Stimulated activated CD8-positive, alpha-beta memory T cell treated with anti-CD3 and anti-CD28 coated beads, Interleukin-15, amount 100 ng/mL, for 48 hours (primary cell): ENCODE results near the gene CEACAM3.

Experiments used
- DNase-seq, 2 donors: peaks; one replicate each; pipeline ENCODE4 v3.0.0-alpha.2; 2020; ENCODE audit warnings: low read depth in 2 of 2

Gene CEACAM3

DNA sequence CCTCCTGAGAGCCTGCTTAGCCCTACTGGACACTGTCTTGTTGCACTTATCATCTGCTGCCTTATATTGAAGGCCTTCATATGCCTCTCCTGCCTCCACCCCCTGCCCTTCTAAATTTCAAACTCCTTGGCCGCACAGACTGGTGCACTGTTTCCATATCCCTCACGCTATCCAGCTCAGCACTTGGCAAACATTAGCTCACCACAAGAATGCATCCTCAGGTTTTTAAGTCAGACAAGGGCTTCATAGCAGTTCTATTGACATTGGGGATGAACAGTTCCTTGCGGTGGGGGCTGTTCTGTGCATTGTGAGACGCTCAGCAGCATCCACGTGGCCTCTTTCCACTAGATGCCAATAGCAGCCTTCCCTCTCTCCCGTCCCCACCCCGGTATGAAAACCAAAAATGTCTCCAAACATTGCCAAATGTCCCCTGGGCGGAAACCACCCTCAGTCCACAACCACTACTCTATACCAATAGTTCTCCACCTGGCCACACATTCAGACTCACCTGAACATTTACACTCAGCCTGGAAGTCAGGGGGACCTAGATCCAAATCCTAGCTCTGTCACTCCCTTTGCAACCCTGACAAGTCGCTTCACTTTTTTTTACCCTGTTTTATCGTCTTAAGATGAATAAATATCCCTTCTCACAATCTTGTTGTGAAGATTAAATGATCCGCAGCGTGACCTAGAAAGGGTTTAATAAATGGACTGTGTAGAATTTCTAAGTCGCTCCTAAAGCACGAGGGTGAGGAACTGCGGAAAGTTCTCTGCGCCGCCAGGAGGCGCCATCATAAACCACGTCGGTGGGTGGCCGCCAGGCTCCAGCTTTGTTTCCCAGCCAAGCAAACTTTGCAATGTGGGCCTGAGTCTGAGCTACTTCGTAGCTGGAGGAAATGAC lies 3.6 kb upstream of the CEACAM3 start:
- DNase-seq: peak; percentile 14 to 19

DNA sequence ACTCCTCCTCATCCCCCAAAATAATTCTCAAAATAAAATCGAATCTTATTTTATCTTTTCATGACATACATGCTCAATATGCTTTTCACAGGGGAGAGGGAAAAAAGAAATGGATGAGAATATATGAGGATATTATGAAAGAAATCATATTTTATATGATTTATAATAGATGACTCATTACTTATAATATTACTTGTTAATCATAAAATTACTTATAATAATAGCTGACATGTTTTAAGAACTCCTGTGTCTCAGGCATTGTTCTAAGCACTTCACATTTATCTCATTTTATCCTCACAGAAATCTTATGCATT lies 3.0 kb upstream of the CEACAM3 start:
- no peak for DNase-seq

DNA sequence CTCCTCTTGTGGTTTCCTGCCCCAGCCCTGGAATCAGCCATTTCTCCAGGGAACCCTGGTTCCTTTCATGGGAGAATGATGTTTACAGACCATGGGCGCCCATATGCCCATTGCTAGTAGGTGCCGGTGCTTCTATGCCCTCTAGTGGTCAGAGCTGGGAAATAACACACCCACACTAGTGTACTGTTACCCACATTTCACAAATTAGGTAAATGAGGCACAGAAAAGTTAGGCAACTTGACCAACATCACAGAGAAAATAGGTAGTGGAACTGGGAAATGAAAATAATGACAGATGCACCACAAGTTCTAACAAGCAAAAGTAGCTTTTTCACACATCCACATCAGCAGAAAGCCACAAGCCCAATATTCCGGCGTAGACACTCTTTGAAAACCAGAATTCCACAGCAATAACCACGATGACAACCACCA lies 1.3 kb upstream of the CEACAM3 start:
- peak; percentile 14 to 21 for DNase-seq

DNA sequence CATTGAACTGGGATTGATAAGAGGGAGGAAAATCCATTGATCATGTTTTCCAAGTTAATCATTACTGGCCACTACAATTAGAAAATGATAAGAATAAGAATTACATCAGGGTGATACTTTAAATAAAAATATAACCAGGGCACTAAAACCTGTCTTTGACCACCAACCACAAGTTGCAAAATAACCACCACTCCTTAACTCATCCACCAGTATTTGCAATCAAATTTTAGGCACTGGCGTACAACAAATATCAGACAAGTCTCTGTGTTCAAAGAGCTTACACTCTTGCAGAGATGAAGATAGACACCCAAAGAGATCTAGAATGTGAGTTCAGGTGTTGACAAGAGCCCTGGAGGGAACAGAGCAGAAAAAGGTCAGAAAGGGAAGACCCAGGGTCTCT lies 514 bp downstream of the CEACAM3 start:
- DNase-seq: no peak

DNA sequence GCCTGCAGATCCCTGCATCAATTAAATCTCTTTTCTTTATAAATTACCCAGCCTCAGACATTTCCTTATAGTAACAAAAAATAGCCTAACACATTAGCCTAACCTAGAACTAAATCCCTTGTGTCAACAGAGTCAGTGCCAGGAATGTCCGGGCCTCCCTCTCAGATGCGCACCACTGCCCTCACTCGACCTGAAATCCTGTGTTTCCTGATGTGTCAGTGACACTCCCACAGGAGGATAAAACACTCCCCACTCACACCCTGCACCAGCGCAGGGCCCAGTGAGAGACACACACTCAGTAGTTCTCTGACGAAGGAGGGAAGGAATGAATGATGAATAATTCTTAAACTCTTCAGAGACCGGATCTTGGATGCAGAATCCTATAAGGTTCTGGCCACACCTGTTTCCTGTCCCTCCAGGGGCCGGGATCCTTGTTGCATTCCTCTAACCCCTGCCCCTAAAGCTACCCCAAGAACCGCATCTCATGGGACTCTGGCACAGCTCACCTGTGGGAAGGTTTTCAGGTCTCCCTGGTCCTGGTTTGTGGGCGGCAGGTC lies 3.1 kb downstream of the CEACAM3 start:
- no peak for DNase-seq

DNA sequence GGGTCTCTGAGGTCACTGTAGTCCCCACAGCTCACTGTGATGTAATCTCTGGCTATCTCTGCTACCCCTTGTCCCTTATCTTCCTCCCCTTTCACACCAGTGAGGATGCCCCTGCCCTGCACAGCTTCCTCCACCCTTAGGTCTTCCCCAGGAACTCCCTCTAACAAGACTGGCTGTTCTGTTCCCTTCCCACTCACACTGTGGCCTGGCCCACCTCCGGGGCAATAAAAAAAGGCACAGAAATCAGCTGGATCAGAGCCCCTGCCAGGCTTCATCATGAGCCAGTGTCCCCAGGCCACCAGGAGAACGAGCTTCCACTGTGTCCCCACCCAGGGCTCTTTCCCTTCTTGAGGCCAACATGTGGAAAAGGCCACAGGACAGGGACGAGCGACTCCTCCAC lies 4.6 kb downstream of the CEACAM3 start:
- DNase-seq: no peak

DNA sequence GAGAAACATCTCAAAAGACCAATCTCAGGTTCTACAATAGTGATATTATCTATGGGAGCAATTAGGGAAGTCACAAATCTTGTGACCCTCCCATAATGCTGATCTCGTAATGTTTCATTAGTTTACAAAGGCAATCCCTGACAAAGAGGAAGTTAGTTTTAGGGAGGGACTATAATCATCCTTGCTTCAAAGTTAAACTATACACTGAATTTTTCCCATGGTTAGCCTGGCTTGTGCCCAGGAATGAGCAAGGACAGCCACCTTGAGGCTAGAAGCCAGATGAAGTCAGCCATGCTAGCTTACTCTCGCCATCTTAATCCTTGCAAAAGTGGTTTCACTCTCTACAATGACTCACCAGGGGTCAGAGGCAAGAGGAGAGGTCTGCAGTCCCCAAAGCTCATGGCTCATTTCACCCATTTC lies 5.4 kb downstream of the CEACAM3 start:
- no peak for DNase-seq

DNA sequence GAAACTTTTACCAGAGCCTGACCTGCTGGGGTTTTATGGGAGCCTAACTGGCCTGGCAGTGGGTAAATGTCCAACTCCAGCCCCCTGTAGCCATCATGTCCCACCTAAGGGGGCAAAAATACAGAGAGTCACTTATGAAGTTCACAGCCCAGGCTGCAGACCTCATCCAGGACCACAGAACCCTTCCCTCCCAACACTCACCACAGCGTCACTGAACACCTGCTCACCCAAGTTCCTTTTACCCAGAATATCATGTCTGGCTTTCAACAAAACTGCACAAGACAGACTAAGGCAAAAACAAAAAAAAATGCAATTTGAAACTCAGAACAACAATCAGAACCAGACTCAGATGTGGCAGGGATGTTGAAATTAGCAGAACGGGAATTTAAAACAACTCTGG lies 6.4 kb downstream of the CEACAM3 start:
- DNase-seq: no peak

DNA sequence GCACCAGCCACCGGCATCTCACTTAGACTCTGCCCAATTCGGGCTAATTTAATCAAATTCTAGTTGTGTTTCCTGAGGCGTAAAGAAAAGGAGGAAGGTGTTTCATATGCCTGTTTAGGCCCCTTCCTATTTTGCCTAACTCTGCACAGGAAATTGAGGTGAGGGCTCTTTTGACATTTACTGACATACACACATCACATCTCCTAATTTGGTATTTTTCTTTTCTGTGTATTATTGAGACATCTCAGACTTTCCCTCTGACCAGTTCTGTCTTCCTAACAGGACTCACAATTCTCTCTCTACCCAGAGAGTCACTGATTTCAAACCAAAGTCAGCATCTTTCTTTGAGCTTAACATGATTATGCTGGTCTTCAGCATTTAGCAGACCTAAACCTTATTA lies 7.9 kb downstream of the CEACAM3 start:
- DNase-seq: no peak

DNA sequence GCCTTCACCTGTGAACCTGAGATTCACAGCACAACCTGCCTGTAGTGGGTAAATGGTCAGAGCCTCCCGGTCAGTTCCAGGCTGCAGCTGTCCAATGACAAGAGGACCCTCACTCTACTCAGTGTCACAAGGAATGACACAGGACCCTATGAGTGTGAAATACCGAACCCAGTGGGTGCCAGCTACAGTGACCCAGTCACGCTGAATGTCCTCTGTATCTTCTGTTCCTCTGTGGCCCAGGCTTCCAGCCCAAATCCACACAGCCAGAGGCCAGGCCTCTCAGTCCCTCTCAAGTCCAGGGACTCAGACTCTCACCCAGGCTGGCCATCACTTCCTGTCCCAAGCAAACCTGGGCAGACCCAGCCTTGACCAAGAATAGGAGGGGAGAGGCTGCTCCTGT lies 10.8 kb downstream of the CEACAM3 start:
- DNase-seq: no peak

DNA sequence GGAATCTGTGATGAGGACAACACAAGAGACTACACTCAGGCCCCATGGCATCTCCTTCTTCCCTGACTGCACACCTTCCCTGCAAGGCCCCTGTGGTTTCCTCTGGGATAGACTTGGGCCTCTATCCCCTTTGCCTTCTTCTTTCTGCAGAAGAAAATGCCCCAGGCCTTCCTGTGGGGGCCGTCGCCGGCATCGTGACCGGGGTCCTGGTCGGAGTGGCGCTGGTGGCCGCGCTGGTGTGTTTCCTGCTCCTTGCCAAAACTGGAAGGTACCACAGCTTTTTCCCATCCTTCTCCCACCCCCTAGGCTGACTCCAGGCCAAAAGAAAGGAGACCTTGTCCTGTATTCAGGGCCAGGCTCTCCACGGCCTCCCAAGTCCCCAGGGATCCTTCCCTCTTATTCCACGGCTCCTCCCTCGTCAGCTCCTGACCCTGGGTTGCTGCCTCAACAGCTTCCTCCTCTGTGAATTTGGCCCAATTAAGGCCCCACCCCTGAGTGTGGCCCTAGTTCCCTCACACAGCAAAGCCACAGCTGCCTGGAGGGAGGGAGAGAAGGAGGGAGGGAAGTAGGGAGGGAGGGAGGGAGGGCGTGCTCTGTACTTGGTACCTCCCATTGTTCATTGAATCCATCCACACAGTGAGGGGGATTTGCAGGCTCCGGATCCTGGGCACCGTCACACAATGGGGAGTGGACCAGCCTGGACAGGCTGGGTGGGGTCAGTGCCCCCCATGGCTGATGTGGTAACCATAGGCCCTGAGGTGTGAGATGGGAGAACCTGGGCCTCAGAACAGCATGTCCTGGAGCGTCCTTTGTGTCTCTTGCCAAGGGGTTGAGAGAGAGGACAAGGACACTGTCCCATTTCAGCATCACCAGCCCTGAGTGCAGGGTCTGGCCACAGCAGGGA lies 12.5 kb downstream of the CEACAM3 start:
- DNase-seq: no peak

DNA sequence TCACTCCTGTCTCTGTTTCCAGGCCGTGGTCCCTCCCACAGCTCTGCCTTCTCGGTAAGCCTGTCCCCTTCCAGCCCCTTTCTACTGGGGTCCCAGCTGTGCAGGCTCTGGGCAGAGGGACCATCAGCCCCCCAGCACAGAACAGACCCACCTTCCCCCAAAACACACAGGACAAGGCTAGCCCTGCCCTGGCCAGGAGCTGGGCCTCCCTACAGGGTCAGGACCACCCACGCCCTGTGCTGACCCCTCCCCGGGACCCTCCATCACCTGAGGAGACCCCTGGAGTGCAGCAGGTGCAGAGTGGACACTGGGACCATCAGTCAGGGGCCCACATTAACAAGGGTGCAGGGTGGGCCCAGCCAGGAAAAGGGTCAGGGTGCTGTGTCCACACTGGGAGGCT lies 13.9 kb downstream of the CEACAM3 start:
- no peak for DNase-seq

DNA sequence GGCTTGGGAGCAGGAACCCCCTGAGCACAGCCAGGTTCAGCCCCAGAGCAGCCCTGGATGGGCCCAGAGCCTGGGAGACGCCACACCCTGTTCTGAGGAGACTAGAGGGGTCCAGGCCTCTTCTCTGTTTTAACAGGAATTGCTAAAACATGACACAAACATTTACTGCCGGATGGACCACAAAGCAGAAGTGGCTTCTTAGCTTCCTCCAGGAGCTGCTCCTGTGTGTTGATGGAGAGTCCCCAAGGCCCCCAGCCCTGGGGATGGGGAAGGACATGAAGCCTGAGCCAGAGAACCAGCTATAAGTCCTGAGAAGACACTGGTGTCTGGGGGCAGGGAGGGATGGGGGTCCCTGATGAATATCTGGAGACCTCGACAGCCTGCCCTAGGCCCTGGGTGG lies 14.6 kb downstream of the CEACAM3 start:
- DNase-seq: no peak

DNA sequence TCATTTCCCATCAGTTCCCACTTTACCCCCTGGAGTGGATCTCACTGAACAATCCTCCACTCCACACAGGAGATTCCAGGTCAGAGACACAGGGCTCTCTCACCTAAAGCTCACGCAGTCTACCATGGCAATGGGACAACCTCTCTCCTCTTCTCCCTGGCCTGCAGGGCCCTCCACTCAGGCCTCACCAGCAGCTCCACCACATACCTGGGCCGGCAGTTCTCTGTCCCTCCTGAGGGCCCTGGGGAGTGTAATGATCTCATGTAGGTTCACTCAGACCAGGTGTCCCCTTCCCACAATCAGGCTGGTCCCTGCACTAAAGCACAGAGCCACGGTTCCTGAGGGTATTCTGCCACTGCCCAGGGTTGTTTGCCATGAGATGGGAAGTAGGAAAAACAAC lies 15.6 kb downstream of the CEACAM3 start:
- no peak for DNase-seq

DNA sequence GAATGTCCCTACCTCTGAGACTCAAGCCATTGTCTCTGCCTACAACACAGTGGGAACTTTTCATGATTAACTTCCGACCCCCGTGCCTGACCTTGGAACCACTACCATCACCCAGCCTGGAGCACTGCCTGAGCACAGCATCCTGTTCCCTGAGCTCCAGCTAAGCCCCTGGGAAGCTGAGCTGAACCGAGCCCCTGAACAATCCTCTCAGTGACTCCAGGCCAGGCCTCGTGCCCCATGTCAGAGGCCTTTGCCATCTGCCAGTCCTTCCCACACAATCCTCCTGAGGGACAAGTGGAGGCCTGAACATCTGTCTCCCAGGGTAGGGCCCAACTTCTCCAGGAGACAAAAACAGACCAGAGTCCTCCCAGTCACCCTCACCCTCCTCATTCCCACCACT lies 17.5 kb downstream of the CEACAM3 start:
- DNase-seq: no peak

DNA sequence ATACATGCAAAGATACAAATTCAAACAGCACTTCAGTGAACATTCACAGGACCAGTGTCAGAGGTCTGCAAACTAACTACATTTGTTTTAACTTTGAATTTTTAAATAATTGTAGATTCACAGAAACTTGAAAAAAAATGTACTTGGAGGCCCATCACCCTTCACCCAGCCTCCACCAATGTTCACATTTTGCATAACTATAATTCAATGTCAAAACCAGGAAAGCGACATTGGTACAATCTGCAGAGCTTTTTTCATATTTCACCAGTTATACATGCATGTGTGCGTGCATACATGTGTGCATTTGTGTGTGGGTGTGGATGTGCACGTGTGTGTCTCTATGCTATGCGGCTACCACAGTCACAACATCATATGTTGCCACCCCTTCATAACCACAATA lies 18.9 kb downstream of the CEACAM3 start:
- no peak for DNase-seq

DNA sequence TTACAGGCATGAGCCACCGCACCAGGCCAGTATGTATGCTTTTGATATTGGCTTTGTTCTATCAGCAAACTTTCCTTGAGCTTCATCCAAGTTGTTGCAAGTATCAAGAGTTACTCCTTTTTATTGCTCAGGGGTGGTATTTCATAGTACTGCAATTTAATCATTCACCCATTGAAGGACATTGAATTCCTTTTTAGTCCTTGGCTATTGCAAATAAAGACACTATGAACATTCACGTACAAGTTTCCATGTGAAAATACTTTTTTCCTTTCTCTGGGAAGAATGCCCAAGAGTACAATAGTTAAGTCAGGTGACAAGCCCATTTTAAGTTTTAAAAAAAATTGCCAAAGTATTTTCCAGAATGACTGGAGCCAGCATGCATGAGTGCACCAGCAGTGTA lies 20.4 kb downstream of the CEACAM3 start:
- DNase-seq: no peak

DNA sequence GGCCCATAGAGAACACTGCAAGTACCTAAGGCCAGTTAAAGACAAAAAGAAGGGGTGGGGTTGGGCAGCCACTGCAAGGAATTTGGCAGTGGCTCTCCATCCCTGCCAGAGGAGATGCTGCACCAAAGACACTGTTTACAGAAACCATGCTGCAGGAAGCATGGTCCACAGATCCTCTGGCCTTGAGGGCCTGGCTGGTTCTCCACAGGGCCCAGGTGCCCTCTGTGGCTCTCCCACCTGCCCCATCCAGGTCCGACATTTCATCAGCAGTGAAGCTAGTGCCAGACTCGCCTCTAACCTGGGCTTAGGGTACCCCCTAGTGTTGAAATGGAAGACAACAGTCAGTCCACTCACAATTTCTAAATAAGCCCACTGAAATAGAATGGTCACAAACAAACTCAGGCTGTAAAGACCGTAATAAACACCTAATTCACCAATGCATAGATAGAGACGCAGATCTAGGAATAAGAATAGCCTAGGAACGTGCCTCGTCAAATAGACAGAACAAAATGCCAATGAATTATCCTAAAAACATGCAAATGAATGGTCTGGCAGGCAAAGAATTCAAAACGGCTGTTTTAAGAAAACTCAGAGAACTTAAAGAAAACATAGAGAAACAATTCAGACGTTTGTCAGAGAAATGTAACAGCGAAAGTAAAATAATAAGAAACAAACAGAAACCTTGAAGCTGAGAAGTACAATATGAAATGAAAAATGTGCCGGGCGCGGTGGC lies 24.8 kb downstream of the CEACAM3 start:
- DNase-seq: peak in 1 of 2 donors; percentile 16

DNA sequence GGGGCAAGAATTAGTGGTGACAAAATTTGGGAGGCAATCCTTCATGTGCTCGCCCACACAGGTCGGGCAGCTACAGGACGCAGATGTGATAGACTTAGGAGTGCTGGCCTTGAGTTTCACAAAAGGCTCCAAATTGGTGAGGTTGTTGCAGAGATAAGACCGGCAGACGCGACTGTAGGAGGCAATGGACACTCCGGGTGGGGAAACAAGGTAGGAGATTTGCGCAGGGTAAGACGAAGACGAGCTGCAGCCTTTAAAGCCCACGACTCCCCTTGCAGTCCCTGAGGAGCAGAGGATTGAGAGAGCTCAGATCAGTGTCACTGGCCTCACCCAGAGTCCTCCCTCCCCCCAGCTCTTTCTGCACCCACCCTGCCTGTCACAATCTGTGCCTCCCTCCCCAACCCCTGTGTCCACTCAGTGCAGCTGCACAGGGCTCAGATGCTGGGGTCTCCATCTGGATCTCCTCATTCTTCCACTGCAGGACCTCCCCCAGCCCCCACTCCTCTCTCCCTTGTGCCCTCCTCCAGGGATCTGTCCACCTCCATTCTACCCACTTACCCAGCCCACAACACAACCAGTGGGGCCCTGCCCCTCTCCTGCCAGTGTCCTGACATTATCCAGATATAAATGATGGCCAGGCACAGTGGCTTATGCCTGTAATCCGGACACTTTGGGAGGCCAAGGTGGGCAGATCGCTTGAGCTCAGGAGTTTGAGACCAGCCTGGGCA lies 41.8 kb downstream of the CEACAM3 start:
- no peak for DNase-seq

DNA sequence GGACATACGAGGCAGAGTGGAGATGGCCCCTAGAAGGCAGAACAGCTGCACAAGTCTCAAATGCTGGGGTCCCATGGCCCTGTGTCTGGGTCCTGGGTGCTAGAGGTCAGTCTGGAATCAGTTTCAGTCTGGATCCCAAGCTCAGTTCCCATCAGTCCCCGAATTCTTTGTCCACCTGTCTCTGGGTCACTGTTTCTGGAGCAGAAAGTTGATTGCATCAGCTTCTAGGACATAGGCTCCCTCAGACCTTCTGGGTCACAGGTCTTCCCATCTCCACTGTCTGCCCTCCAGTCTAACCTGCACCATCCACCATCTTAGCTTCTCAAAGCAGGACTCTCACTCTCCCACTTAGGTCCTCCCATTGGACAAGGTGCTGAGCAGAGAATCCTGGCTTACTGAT lies 42.8 kb downstream of the CEACAM3 start:
- DNase-seq: no peak

DNA sequence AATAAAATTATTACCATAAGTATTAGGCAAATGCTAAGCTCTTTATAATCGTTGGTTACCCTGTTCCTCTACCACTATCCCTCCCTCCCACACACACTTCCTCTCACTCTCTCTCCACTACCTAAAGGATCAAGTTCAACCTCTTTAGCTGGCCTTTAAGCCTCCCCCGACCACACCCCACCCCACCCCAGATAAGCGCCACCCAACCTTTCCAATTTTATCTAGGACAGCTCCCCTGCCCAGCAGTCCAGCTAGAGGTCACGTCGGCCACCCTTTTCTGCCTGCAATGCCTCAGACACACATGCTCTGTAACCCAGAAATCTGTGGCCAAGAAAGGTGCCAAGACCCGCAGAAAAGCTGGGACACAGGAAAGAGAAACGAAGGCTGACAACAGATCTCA lies 47.0 kb downstream of the CEACAM3 start:
- DNase-seq: no peak
